IMR-90 (cell line): ENCODE data around the gene ARAP2. TPM values are rescaled to one million over a fixed set of nuclear protein-coding genes. Genes with fewer than 3 reads are reported as not detected.

Experiments
- ATAC-seq: fragments of 200-7000 bp; cut with Tn5 transposase; 2 replicates; pipeline ENCODE4 v1.9.1; 2020; ENCODE audit warnings: low read depth, mild to moderate bottlenecking, moderate library complexity
- BruUV-seq: library from RNA; stranded (reverse); fragments of 400-500 nt; replicated peaks from 2 replicates; lab custom pipeline; 2021; lab: Mats Ljungman, UMichigan
- CTCF ChIA-PET: fragments of 300-600 bp; formaldehyde crosslinking; extraction: SDS; loops from one replicate; lab custom pipeline; 2021; ENCODE audit warnings: antibody characterized with exemption; lab: Yijun Ruan, JAX
- POLR2A ChIA-PET: fragments of 300-600 bp; sonication (Branson Sonifier 250); formaldehyde crosslinking; loops from one replicate; lab custom pipeline; 2022; ENCODE audit warnings: antibody characterized with exemption; ENCODE audit not compliant: unreplicated experiment; lab: Charles Lee
- DNase-seq: peaks from one replicate; pipeline ENCODE4 v3.0.0; 2013
- H2AFZ ChIP-seq: replicated peaks from 2 replicates; pipeline ENCODE3; 2013; ENCODE audit warnings: low read length, mild to moderate bottlenecking; ENCODE audit not compliant: poor library complexity
- H2AK5ac ChIP-seq: 2 replicates; pipeline ENCODE4 v1.6.1; 2013; ENCODE audit warnings: low read depth, low read length, inconsistent platforms
- H2AK9ac ChIP-seq: replicated peaks from 2 replicates; pipeline ENCODE3; 2013; ENCODE audit warnings: mild to moderate bottlenecking, low read depth, low read length, moderate library complexity; ENCODE audit not compliant: poor library complexity
- H2BK120ac ChIP-seq: 2 replicates; pipeline ENCODE4 v1.6.1; 2013; ENCODE audit warnings: low read depth, low read length, inconsistent platforms
- H2BK15ac ChIP-seq: 3 replicates; pipeline ENCODE4 v1.6.1; 2013; ENCODE audit warnings: low read depth, low read length, inconsistent platforms
- H2BK20ac ChIP-seq: 2 replicates; pipeline ENCODE4 v1.6.1; 2013; ENCODE audit warnings: low read depth, mild to moderate bottlenecking, inconsistent platforms, low read length, moderate library complexity
- H2BK5ac ChIP-seq: 2 replicates; pipeline ENCODE4 v1.6.1; 2013; ENCODE audit warnings: mild to moderate bottlenecking, low read depth, low read length, inconsistent platforms; ENCODE audit not compliant: poor library complexity, severe bottlenecking
- H3K14ac ChIP-seq: replicated peaks from 2 replicates; pipeline ENCODE4 v1.6.1; 2013; ENCODE audit warnings: low read depth, low read length, inconsistent platforms
- H3K18ac ChIP-seq: 2 replicates; pipeline ENCODE4 v1.6.1; 2013; ENCODE audit warnings: low read depth, low read length, control low read depth
- H3K23ac ChIP-seq: 2 replicates; pipeline ENCODE4 v1.6.1; 2013; ENCODE audit warnings: low read depth, low read length, inconsistent platforms
- H3K27ac ChIP-seq: 2 replicates; pipeline ENCODE4 v1.5.1; 2013; ENCODE audit warnings: mild to moderate bottlenecking, control low read depth, low read length; ENCODE audit not compliant: insufficient read depth
- H3K27me3 ChIP-seq: 2 replicates; pipeline ENCODE4 v1.6.1; 2013; ENCODE audit warnings: low read length; ENCODE audit not compliant: control insufficient read depth, insufficient read depth
- H3K36me3 ChIP-seq: 2 replicates; pipeline ENCODE4 v1.6.1; 2013; ENCODE audit warnings: low read length, mixed read lengths; ENCODE audit not compliant: control insufficient read depth, insufficient read depth
- H3K4ac ChIP-seq: 2 replicates; pipeline ENCODE4 v1.6.1; 2013; ENCODE audit warnings: low read depth, low read length, inconsistent platforms
- H3K4me1 ChIP-seq: 2 replicates; pipeline ENCODE4 v1.6.1; 2013; ENCODE audit warnings: low read length, mixed read lengths; ENCODE audit not compliant: control insufficient read depth, insufficient read depth
- H3K4me2 ChIP-seq: 2 replicates; pipeline ENCODE4 v1.6.1; 2013; ENCODE audit warnings: low read depth, mild to moderate bottlenecking, control low read depth, low read length, moderate library complexity
- H3K4me3 ChIP-seq: 2 replicates; pipeline ENCODE4 v1.5.1; 2013; ENCODE audit warnings: low read depth, mild to moderate bottlenecking, control low read depth, low read length, moderate library complexity; ENCODE audit not compliant: insufficient read depth
- H3K56ac ChIP-seq: 2 replicates; pipeline ENCODE4 v1.6.1; 2013; ENCODE audit warnings: low read length, inconsistent platforms; ENCODE audit not compliant: insufficient read depth; ENCODE audit errors: extremely low read depth
- H3K79me1 ChIP-seq, 2 experiments: 2 replicates each; pipeline ENCODE4 v1.6.1; 2013; ENCODE audit warnings: low read length in 2 of 2, inconsistent platforms in 1 of 2, low read depth in 1 of 2
- H3K9ac ChIP-seq: 2 replicates; pipeline ENCODE4 v1.6.1; 2013; ENCODE audit warnings: low read depth, low read length, control low read depth
- H3K9me1 ChIP-seq: 2 replicates; pipeline ENCODE4 v1.6.1; 2013; ENCODE audit warnings: low read length, inconsistent platforms; ENCODE audit not compliant: insufficient read depth
- H3K9me3 ChIP-seq: 2 replicates; pipeline ENCODE4 v1.6.1; 2013; ENCODE audit warnings: low read length; ENCODE audit not compliant: control insufficient read depth, insufficient read depth
- H4K20me1 ChIP-seq: 2 replicates; pipeline ENCODE4 v1.6.1; 2013; ENCODE audit warnings: low read length, inconsistent platforms; ENCODE audit not compliant: insufficient read depth
- H4K5ac ChIP-seq: 2 replicates; pipeline ENCODE4 v1.6.1; 2013; ENCODE audit warnings: mild to moderate bottlenecking, low read depth, low read length, control low read depth
- H4K8ac ChIP-seq, 2 experiments: 2 replicates each; pipeline ENCODE4 v1.6.1; 2013; ENCODE audit warnings: low read depth in 2 of 2, low read length in 2 of 2, control low read depth in 1 of 2, inconsistent platforms in 1 of 2
- H4K91ac ChIP-seq: 2 replicates; pipeline ENCODE4 v1.6.1; 2013; ENCODE audit warnings: low read depth, low read length, inconsistent platforms; ENCODE audit not compliant: insufficient read depth
- BHLHE40 ChIP-seq: fragments of 150-350 bp; IDR thresholded peaks from 2 replicates; pipeline ENCODE4 v1.6.1; 2016; ENCODE audit warnings: mild to moderate bottlenecking, low read depth, low read length
- CHD1 ChIP-seq: IDR thresholded peaks from 2 replicates; pipeline ENCODE4 v1.6.1; 2012; ENCODE audit warnings: low read depth, low read length, improper control_type of control experiment
- ELK1 ChIP-seq: fragments of 150-350 bp; IDR thresholded peaks from 2 replicates; pipeline ENCODE4 v1.6.1; 2016; ENCODE audit warnings: low read depth, mild to moderate bottlenecking, low read length, moderate library complexity, borderline replicate concordance
- MAFK ChIP-seq: IDR thresholded peaks from 2 replicates; pipeline ENCODE4 v1.6.1; 2012; ENCODE audit warnings: low read depth, low read length, improper control_type of control experiment
- MXI1 ChIP-seq: IDR thresholded peaks from 2 replicates; pipeline ENCODE4 v1.6.1; 2012; ENCODE audit warnings: low read depth, mild to moderate bottlenecking, low read length, moderate library complexity, borderline replicate concordance
- NFE2L2 ChIP-seq: fragments of 150-350 bp; IDR thresholded peaks from 2 replicates; pipeline ENCODE4 v1.6.1; 2016; ENCODE audit warnings: low read depth, mild to moderate bottlenecking, low read length
- POLR2A ChIP-seq: IDR thresholded peaks from 2 replicates; pipeline ENCODE4 v1.6.1; 2012; ENCODE audit warnings: mild to moderate bottlenecking, low read depth, low read length
- RFX5 ChIP-seq: IDR thresholded peaks from 2 replicates; pipeline ENCODE4 v1.8.0; 2012; ENCODE audit warnings: low read depth, mild to moderate bottlenecking, low read length, moderate library complexity
- SMC3 ChIP-seq: fragments of 150-350 bp; IDR thresholded peaks from 2 replicates; pipeline ENCODE4 v1.6.1; 2016; ENCODE audit warnings: low read depth, mild to moderate bottlenecking, antibody characterized with exemption, low read length, moderate library complexity
- USF2 ChIP-seq: fragments of 150-350 bp; IDR thresholded peaks from 2 replicates; pipeline ENCODE4 v1.6.1; 2017; ENCODE audit warnings: mild to moderate bottlenecking, antibody characterized with exemption, low read length, low read depth
- WGBS, 2 experiments: methylation state at CpG; one replicate each; pipeline versions ENCODE4 v1.1.5 to v1.1.7; 2013; ENCODE audit warnings: missing lambda C conversion rate in 2 of 2; ENCODE audit not compliant: insufficient read length in 1 of 2; ENCODE audit errors: extremely low coverage in 2 of 2; 5-methylcytosine and 5-hydroxymethylcytosine counted together
- dilution Hi-C: fragments of 300-500 bp; cut with HindIII; formaldehyde crosslinking; loops from one replicate; pipeline ENCODE4 v1.14.3; 2018; ENCODE audit warnings: low sequenced_read_pairs; ENCODE audit not compliant: unreplicated experiment
- in situ Hi-C: fragments of 300-500 bp; cut with MboI; formaldehyde crosslinking; loops from 3 replicates; pipeline ENCODE4 v1.14.3; 2019; ENCODE audit warnings: low sequenced_read_pairs, inconsistent platforms, mixed read lengths
- intact Hi-C: fragments of 100-400 bp; cut with micrococcal nuclease; formaldehyde crosslinking; loops from 2 replicates; pipeline ENCODE4 v1.10.0; 2022
- polyA plus RNA-seq, 3 experiments: library from polyadenylated mRNA; depleted of rRNA; stranded (reverse); fragments of >200 nt; gene quantifications; 2 replicates each; pipeline ENCODE4 v1.2.3, GENCODE V29; 2012; ENCODE audit warnings: low replicate concordance in 1 of 3
- total RNA-seq: library from RNA; depleted of rRNA; stranded (reverse); fragments of >200 nt; gene quantifications from 2 replicates; pipeline ENCODE4 v1.2.3, GENCODE V29; 2012

ARAP2 gene
- total and polyA plus RNA-seq, 2 of the 4 experiments (the other 2 are of a cell fraction), result 0.32 to 1.8 TPM

GRCh38 chr4:36183232-36183631, 61.1 kb downstream of the ARAP2 start:
- no TSS peak for BruUV-seq

More at GRCh38 chr4:36183232-36183631, 61.1 kb downstream of the ARAP2 start:
- Histone ChIP-seq H2AK9ac (no peak overlapping the region), H4K5ac (no peak overlapping the region), H3K23ac (no peak overlapping the region), H2BK120ac (no peak overlapping the region), H3K56ac (no peak overlapping the region), H2BK15ac (no peak overlapping the region), H4K20me1 (no peaks in the 10 kb centered on the region), H3K79me1 (no peaks in the 10 kb centered on the region), H2AK5ac (no peak overlapping the region), H2AFZ (no peak overlapping the region), H3K27ac (no peak overlapping the region), H2BK20ac (no peak overlapping the region), H3K36me3 (no peaks in the 10 kb centered on the region), H3K9me3 (peaks cover 1% of the 10 kb centered on the region; the same call in 1 of the 2 replicates), H4K91ac (no peak overlapping the region), H2BK5ac (no peak overlapping the region), H3K18ac (no peak overlapping the region), H3K9me1 (no peaks in the 10 kb centered on the region), H3K4me1 (no peaks in the 10 kb centered on the region), H3K27me3 (no peaks in the 10 kb centered on the region), H3K14ac (no peak overlapping the region), H3K4me3 (no peak overlapping the region), H3K9ac (no peak overlapping the region), H3K4ac (no peak overlapping the region), H3K4me2 (no peak overlapping the region), H4K8ac (no peak overlapping the region)
- TF ChIP-seq ELK1 (no peak), MXI1 (no peak), RFX5 (no peak), NFE2L2 (no peak), USF2 (no peak), POLR2A (no peak), MAFK (no peak), BHLHE40 (no peak), SMC3 (no peak), CHD1 (no peak)
- DNase-seq (no peak), ATAC-seq (no peak)
- ChIA-PET CTCF (no interaction called here), POLR2A (no interaction called here)
- dilution Hi-C loops (no loop called here), intact Hi-C loops (no loop called here), in situ Hi-C loops (no loop called here)
- no CpG with 5 or more reads among the region's 3 CpGs for WGBS, 2 experiments
